ENCODE results near the gene NPRL2.

Gene NPRL2

DNA sequence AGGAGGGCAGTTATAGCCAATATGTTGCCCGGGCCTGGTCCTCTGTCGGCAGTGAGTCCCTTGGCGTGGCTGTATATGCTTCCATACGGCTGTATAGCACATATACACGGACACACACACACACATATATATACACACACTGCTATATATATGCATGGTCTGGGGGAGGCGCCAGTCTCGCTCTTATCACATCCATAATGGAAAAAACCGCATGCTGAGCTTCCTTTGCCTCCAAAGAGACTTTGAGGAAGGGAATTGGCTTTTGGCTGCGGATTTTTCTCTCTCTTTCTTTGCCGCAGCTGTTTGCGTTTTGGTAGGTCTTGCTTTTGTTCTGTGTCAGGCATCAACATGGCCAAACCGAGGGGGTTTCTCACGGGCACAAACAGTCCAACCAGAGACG, 20.0 kb upstream of the NPRL2 start:
- no peak overlapping the region for H3K4me3 ChIP-seq (ENCODE audit: insufficient read depth, low read length, poor library complexity, severe bottlenecking)
- H3K4me2 ChIP-seq (ENCODE audit: low read depth, low read length, poor library complexity, severe bottlenecking) = no peak overlapping the region
- TF ChIP-seq EZH2phosphoT487 (conservative IDR thresholded peaks at IDR 0.05; ENCODE audit: low read length) = no peak
- TF ChIP-seq, protein P1, sequence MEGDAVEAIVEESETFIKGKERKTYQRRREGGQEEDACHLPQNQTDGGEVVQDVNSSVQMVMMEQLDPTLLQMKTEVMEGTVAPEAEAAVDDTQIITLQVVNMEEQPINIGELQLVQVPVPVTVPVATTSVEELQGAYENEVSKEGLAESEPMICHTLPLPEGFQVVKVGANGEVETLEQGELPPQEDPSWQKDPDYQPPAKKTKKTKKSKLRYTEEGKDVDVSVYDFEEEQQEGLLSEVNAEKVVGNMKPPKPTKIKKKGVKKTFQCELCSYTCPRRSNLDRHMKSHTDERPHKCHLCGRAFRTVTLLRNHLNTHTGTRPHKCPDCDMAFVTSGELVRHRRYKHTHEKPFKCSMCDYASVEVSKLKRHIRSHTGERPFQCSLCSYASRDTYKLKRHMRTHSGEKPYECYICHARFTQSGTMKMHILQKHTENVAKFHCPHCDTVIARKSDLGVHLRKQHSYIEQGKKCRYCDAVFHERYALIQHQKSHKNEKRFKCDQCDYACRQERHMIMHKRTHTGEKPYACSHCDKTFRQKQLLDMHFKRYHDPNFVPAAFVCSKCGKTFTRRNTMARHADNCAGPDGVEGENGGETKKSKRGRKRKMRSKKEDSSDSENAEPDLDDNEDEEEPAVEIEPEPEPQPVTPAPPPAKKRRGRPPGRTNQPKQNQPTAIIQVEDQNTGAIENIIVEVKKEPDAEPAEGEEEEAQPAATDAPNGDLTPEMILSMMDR (IDR thresholded peaks at IDR 0.05; ENCODE audit: insufficient read depth, low read length, poor library complexity, severe bottlenecking) = no peak
- H3F3A ChIP-seq (ENCODE audit: insufficient read depth) = no peaks in the 10 kb centered on the region
- no peaks in the 10 kb centered on the region for H3K9me2 ChIP-seq (replicated peaks; ENCODE audit: insufficient read depth, low read length)
- H3K9me3 ChIP-seq (ENCODE audit: insufficient read depth, low read length) = no peaks in the 10 kb centered on the region
- H3K9ac ChIP-seq (ENCODE audit: low read length) = no peak overlapping the region
- no peaks in the 10 kb centered on the region for H3K36me3 ChIP-seq (ENCODE audit: low read length)
- no peaks in the 10 kb centered on the region for H4K20me1 ChIP-seq (ENCODE audit: low read depth, low read length)
- H3K27ac ChIP-seq (ENCODE audit: low read depth, low read length) = no peak overlapping the region
- no peaks in the 10 kb centered on the region for H3K27me3 ChIP-seq (ENCODE audit: low read length)
- H3K79me2 ChIP-seq (ENCODE audit: insufficient read depth, low read length) = no peaks in the 10 kb centered on the region
- H2AFZ ChIP-seq (ENCODE audit: low read depth, low read length, severe bottlenecking) = no peak overlapping the region

DNA sequence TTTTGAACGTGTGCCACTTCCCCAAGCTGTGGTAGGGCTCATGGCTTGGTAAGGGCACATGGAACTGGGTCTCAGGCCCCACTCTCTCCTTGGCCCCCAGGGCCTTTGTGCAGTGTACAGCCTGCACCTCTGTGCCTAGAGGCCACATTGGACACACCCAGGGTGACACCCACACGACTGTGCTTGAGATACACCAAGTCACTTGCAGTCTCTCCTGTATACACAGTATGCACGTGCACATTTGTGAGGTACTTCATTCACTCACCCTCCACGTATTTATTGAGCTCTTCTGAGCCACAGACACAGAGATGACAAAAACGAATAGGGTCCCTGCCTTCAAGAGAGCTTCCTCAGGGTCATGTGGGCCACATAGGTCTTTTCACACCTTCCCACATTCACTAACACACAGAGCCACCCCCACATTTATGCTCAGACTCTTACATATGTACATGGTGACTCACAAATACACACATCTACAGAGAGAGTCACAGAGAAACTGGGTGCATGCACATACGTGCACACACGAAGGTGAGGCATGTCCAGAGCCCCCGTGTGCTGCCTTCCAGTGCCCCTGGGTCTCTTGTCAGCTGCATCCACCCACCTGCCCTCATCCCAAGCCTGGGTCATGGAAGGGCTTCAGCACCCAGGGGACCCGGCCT, 18.6 kb upstream of the NPRL2 start:
- Histone ChIP-seq H4K20me1 (ENCODE audit: low read depth, low read length) (no peaks in the 10 kb centered on the region), H3K27me3 (ENCODE audit: low read length) (no peaks in the 10 kb centered on the region), H3K9ac (ENCODE audit: low read length) (no peak overlapping the region), H2AFZ (ENCODE audit: low read depth, low read length, severe bottlenecking) (no peak overlapping the region), H3K4me2 (ENCODE audit: low read depth, low read length, poor library complexity, severe bottlenecking) (no peak overlapping the region), H3K4me3 (ENCODE audit: insufficient read depth, low read length, poor library complexity, severe bottlenecking) (no peak overlapping the region), H3K79me2 (ENCODE audit: insufficient read depth, low read length) (no peaks in the 10 kb centered on the region), H3K27ac (ENCODE audit: low read depth, low read length) (no peak overlapping the region), H3K36me3 (ENCODE audit: low read length) (no peaks in the 10 kb centered on the region), H3K9me2 (replicated peaks; ENCODE audit: insufficient read depth, low read length) (no peaks in the 10 kb centered on the region), H3F3A (ENCODE audit: insufficient read depth) (no peaks in the 10 kb centered on the region), H3K9me3 (ENCODE audit: insufficient read depth, low read length) (no peaks in the 10 kb centered on the region)
- TF ChIP-seq, protein P1 (IDR thresholded peaks at IDR 0.05; ENCODE audit: insufficient read depth, low read length, poor library complexity, severe bottlenecking) = no peak

DNA sequence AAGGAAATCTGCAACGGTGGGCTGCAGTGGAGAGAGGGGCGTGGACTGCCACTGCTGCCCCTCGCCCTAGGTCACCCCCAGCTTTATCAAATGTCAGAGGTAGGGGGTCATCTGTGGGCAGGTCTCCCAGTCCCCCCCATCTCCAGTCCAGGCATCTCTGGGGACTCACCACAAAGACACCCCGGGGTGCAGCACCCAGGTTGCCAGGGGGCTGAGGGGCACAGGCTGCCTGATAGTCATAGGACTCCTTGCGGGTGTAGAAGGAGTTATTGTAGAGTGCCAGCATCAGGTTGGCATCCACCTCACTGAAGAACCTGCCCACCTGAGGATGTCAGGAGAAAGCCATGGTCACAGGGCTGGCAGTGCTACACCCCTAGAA, 15.3 kb upstream of the NPRL2 start:
- Histone ChIP-seq H3K36me3 (ENCODE audit: low read length) (no peaks in the 10 kb centered on the region), H3K27ac (ENCODE audit: low read depth, low read length) (no peak overlapping the region), H3K4me3 (ENCODE audit: insufficient read depth, low read length, poor library complexity, severe bottlenecking) (peak overlapping the region; percentile 49), H3K4me2 (ENCODE audit: low read depth, low read length, poor library complexity, severe bottlenecking) (peak overlapping the region; percentile 73), H2AFZ (ENCODE audit: low read depth, low read length, severe bottlenecking) (no peak overlapping the region), H3K9me3 (ENCODE audit: insufficient read depth, low read length) (no peaks in the 10 kb centered on the region), H3K9ac (ENCODE audit: low read length) (peak overlapping the region; percentile 52; the same call in 1 of the 2 replicates), H3F3A (ENCODE audit: insufficient read depth) (no peaks in the 10 kb centered on the region), H3K9me2 (replicated peaks; ENCODE audit: insufficient read depth, low read length) (no peaks in the 10 kb centered on the region), H3K27me3 (ENCODE audit: low read length) (no peaks in the 10 kb centered on the region), H3K79me2 (ENCODE audit: insufficient read depth, low read length) (no peaks in the 10 kb centered on the region), H4K20me1 (ENCODE audit: low read depth, low read length) (no peaks in the 10 kb centered on the region)
- TF ChIP-seq, protein P1 (IDR thresholded peaks at IDR 0.05; ENCODE audit: insufficient read depth, low read length, poor library complexity, severe bottlenecking) = no peak
- TF ChIP-seq EZH2phosphoT487 (conservative IDR thresholded peaks at IDR 0.05; ENCODE audit: low read length) = no peak

Data from SU-DHL-6 (cell line).